AG04449 (cell line): Measurements from ENCODE around the gene FGF22.
"Not testable (repeated sequence)": the region's sequence is repeated elsewhere in the genome, so short reads cannot be mapped to it uniquely, and the experiment has no call there.

Source experiments
- CTCF ChIA-PET: fragments of 350-600 bp; formaldehyde crosslinking; extraction: SDS; loops from one replicate; lab custom pipeline; 2021; ENCODE audit warnings: antibody characterized with exemption; lab: Yijun Ruan, JAX
- POLR2A ChIA-PET: fragments of 400-600, 350-600 bp; formaldehyde crosslinking; extraction: SDS; loops from one replicate; lab custom pipeline; 2020; ENCODE audit warnings: antibody characterized with exemption, inconsistent platforms; lab: Yijun Ruan, JAX
- DNase-seq: peaks from one replicate; pipeline ENCODE4 v3.0.0-alpha.2; 2010; ENCODE audit warnings: low read depth, low spot score
- H3K4me3 ChIP-seq: 2 replicates; pipeline ENCODE4 v1.5.1; 2011; ENCODE audit warnings: low read depth, mild to moderate bottlenecking, control low read depth, low read length
- TF ChIP-seq, protein P1 (sequence below): IDR thresholded peaks from one replicate; pipeline ENCODE4 v1.5.1; 2011; ENCODE audit warnings: mild to moderate bottlenecking, moderate library complexity, low read length, control low read depth, inconsistent platforms; ENCODE audit not compliant: insufficient read depth; ENCODE audit errors: missing control alignments

FGF22 gene

DNA sequence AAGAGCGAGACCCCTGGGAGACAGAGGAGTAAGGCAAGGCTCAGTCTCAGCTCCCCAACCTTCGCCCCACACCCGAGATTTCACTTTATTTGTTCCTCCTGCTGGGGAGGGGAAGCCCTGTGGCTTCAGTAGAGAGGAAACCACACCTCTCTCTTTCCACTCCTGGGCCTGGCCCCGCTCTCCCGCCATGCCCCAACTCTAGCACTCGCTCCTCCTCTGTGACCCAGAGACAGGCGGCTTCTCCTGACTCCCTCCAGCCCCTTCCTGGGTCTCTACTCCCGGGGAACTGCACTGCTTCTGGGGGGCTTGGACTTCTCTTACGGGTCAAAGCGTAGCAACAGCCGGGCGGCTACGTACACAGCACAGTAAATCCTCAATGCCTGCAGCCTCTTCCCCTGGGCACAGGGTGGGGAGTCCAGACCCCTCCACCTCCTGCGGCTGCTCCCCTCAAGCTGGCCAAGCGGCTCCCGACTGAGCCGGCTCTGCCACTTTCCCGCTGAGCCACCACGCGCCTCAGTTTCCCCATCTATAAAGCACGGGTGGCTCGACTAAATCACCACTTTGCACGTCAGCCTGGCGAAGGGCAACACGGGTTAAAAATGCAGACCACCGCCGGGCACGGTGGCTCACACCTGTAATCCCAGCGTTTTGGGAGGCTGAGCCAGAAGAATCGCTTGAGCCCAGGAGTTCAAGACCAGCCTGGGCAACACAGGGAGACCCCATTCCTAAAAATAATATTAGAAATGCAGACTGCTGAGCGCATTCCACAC lies 21.9 kb downstream of the FGF22 start:
- no peak for DNase-seq
- POLR2A ChIA-PET, result no interaction called here
- H3K4me3 ChIP-seq, result peak overlapping the region; percentile 85
- TF ChIP-seq, protein P1, sequence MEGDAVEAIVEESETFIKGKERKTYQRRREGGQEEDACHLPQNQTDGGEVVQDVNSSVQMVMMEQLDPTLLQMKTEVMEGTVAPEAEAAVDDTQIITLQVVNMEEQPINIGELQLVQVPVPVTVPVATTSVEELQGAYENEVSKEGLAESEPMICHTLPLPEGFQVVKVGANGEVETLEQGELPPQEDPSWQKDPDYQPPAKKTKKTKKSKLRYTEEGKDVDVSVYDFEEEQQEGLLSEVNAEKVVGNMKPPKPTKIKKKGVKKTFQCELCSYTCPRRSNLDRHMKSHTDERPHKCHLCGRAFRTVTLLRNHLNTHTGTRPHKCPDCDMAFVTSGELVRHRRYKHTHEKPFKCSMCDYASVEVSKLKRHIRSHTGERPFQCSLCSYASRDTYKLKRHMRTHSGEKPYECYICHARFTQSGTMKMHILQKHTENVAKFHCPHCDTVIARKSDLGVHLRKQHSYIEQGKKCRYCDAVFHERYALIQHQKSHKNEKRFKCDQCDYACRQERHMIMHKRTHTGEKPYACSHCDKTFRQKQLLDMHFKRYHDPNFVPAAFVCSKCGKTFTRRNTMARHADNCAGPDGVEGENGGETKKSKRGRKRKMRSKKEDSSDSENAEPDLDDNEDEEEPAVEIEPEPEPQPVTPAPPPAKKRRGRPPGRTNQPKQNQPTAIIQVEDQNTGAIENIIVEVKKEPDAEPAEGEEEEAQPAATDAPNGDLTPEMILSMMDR, result no peak
- CTCF ChIA-PET, result no interaction called here

DNA sequence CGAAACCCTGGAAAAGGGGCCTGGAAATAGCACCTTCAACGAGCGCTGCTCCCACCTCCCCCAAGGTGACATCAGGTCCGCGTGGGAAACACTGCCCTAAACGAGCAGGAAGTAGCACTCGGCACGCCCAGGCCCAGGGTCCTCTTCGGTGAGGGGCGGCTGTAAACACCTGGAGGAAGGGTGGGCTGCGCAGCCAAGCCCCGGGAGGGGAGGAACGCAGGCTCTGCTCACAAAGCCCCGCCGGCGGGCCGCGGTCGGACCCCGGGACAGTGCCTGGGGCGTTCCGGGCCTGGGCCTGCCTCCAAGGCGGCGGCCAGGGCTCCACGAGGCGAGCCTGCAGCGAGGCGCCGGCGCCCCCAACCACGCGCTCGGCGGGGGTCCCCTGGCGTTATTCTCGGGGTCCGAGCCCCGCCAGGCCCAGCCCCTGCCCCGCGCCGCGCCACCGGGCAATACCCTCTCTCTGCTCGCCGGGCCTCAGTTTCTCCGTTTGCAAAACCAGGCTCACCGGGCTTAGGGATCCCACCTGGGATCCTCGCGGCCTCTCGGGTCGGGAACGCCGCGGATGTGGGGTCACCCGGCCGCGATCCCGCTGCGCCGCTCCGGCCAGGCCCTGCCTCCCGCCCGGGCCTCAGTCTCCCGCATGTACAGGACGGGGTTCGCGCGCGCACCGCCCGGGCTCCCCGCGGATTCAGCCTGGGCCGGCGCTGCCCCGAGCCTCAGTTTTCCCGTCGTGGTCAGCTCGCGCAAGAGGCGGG lies 22.7 kb downstream of the FGF22 start:
- POLR2A ChIA-PET, result interaction anchor here (1.2 to 1.5 kb wide), 2 partner anchors 14 to 18 kb away, joined by 6 to 10 read pairs; partner anchors contain the start of gene FSTL3
- CTCF ChIA-PET, result interaction anchor here (1.4 to 1.9 kb wide), 4 partner anchors 69 to 203 kb away, joined by 3 to 14 read pairs (median 8); no protein-coding TSS in a partner anchor
- H3K4me3 ChIP-seq, result peak overlapping the region; percentile 85
- TF ChIP-seq, protein P1, result no peak
- no peak for DNase-seq

DNA sequence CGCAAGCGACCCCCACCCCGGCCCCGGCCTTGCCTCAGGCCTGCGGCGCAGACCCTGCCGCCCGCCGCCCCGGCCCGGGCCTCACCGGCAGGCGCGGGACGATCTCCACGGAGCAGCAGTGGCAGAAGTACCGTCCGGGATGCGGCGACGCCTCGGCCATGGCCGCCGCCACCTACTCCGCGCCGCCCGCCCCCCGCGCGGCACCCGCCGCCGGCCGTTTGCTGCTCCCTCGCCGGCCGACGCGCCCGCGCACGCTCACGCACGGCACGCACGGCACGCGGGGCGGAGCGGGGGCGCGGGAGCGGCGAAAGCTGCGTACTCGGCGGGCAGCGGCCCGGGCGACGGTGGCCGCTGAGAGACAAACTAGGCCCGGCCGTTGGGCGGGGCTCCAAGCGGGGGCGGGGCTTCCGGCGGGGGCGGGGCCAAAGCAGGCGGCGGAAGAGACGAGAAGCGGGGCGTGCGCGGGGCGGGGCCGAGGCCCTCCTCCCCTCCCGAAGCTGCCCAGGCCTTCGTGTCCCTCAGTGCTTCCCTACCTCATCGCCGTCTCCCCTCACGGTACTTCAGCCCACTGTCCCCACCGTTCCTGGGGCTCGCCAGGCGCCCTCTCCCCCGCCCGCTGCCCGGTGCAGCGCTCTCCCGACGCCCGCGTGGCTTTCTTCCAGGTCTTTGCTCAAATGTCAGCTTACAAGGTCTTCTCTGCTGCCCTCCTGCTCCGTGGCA lies 23.4 kb downstream of the FGF22 start, which contains the start of gene RNF126:
Gene RNF126 (minus strand): TSS at position 253 of the 720 bp plus-strand sequence. CDS start 93 bp downstream, at position 160.
- TF ChIP-seq, protein P1, result no peak
- ChIA-PET POLR2A (interaction anchor here (0.8 to 1.5 kb wide), 3 partner anchors 12 to 18 kb away, joined by 4 to 10 read pairs (median 6); partner anchors contain the start of gene FSTL3), CTCF (interaction anchor here (1.0 to 1.9 kb wide), 7 partner anchors 16 to 202 kb away, joined by 3 to 14 read pairs (median 7); no protein-coding TSS in a partner anchor)
- no peak for DNase-seq
- peak within 1 kb of the TSS; percentile 85 for H3K4me3 ChIP-seq

DNA sequence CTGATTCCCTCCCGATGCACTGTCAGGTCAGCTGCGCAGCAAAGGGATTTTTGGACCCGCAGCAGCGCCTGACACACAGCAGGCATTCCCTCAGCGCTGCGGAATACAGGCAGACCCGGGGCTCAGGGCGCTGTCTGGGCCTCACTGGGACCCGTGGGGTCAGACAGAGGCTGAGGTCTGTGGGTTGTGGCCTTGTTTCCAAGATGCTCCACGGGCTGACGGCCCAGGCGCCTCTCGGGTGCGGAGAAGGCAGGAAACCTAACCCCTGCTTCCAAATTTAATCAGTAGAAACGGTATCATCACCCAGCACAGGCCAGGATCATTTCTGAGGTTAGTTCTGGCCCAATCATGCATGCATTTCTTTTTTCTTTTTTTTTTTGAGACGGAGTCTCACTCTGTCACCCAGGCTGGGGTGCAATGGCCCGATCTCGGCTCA lies 24.0 kb downstream of the FGF22 start:
- CTCF ChIA-PET, result interaction anchor here (1.0 to 1.9 kb wide), 7 partner anchors 16 to 202 kb away, joined by 3 to 14 read pairs (median 7); no protein-coding TSS in a partner anchor
- H3K4me3 ChIP-seq, result peak overlapping the region; percentile 64
- no peak for DNase-seq

DNA sequence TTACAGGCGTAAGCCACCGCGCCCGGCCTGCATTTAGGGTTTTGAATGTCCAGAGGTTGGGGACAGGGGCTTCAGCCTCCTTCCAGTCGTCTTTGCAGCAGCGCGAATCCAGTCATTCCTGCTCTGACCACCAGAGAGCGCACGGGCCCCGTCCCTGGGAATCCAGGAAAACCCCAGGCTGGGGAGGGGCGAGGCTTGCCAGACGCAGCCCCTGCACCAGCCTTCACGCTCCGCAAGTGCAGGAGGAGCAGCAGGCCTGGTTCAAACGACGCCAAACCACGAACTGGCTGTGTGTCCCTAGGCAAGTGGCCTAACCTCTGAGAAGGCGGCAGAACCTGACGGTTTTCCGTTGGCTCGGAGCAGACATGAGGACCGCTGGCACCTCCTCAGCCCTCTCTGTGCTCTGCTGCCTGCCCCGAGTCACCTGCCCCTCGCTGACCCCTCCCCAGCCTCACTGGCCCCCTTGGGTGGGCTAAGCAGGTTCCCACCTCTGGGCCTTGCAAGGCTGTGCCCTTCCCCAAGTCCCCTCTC lies 25.3 kb downstream of the FGF22 start:
- DNase-seq, result no peak
- POLR2A ChIA-PET, result no interaction called here
- TF ChIP-seq, protein P1, result peak; percentile 92
- H3K4me3 ChIP-seq, result peak overlapping the region; percentile 45
- CTCF ChIA-PET, result interaction anchor here (0.7 to 1.3 kb wide), 3 partner anchors 14 to 72 kb away, joined by 3 to 5 read pairs (median 5); no protein-coding TSS in a partner anchor

More for the DNA sequence above, 24.0 kb downstream of the FGF22 start:
- TF ChIP-seq, protein P1, result no peak
- POLR2A ChIA-PET, result interaction anchor here (0.8 to 1.5 kb wide), 3 partner anchors 12 to 17 kb away, joined by 4 to 10 read pairs (median 6); partner anchors contain the start of gene FSTL3

DNA sequence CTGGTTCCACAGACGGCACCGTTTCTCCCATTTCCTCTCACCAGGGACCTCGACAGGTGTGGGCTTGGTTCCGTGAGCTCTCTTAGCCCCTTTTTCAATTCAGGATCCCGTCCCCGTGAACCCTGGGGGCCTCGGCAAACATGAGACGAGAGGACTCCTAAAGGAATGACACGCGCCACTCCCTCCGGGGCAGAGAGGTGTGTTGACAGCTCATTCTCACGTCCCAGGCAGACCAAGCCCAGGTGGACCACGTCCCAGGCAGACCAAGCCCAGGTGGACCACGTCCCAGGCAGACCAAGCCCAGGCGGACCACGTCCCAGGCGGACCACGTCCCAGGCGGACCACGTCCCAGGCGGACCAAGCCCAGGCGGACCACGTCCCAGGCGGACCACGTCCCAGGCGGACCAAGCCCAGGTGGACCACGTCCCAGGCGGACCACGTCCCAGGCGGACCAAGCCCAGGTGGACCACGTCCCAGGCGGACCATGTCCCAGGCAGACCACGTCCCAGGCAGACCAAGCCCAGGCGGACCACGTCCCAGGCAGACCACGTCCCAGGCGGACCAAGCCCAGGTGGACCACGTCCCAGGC lies 27.4 kb downstream of the FGF22 start:
- DNase-seq, POLR2A ChIA-PET, H3K4me3 ChIP-seq: not testable (repeated sequence)
- CTCF ChIA-PET, result interaction anchor here (0.8 to 3.6 kb wide), 4 partner anchors 9 to 85 kb away, joined by 3 to 22 read pairs (median 4); partner anchors contain the start of gene FSTL3

DNA sequence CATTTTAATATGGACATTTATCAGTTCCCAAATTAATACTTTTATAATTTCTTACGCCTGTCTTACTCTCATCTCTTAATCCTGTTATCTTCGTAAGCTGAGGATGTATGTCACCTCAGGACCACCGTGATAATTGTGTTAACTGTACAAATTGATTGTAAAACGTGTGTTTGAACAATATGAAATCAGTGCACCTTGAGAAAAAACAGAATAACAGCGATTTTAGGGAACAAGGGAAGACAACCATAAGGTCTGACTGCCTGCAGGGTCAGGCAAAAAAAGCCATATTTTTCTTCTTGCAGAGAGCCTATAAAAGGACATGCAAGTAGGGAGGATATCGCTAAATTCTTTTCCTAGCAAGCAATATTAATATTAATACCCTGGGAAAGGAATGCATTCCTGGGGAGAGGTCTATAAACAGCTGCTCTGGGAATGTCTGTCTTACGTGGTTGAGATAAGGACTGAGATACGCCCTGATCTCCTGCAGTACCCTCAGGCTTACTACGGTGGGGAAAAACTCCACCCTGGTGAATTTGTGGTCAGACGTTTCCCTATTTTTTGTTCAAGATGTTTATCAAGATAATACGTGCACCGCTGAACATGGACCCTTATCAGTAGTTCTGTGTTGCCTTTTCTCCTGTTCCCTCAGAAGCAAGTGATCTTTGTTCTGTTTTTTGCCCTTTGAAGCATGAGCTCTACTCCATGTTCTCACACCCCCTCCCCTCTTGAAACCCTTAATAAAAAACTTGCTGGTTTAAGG lies 29.2 kb downstream of the FGF22 start:
- POLR2A ChIA-PET, result interaction anchor here (0.6 to 1.0 kb wide), 2 partner anchors 8 to 10 kb away, joined by 4 read pairs; no protein-coding TSS in a partner anchor
- CTCF ChIA-PET, result interaction anchor here (0.7 to 3.6 kb wide), 6 partner anchors 10 to 84 kb away, joined by 3 to 22 read pairs (median 3); no protein-coding TSS in a partner anchor
- not testable (repeated sequence) for DNase-seq, H3K4me3 ChIP-seq
